ENCODE measurements around the gene TMTC3. TPM values are rescaled to one million over a fixed set of nuclear protein-coding genes. Genes with fewer than 3 reads are reported as not detected.

TMTC3 gene
- total and polyA plus RNA-seq, 2 of the 4 experiments (the other 2 are of a cell fraction) = 3.7 to 44.3 TPM

DNA sequence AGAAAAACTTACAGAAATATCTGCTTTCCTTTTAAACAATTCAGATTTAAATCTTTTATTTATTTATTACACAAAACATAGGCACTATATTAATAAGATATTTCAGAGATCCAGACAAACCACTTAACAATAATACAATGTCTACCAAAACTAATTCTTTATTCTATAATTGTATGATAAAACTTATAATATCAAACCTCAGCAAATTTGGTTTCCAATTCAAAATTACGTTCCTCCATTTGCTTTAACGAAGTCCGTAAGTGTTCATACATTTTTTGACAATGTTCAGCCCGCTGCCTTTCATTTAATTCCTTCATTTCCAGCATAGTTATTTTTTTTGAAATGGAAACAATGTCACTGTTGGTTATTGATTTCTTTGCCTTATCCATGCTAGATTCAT lies 48.5 kb upstream of the TMTC3 start:
- no peak overlapping the region for H3K9ac ChIP-seq (ENCODE audit: low read depth, low read length)
- H2BK20ac ChIP-seq (ENCODE audit: low read depth, low read length) = no peak overlapping the region
- no peak overlapping the region for H3K56ac ChIP-seq (ENCODE audit: extremely low read depth, insufficient read depth, low read length)
- no peak overlapping the region for H4K5ac ChIP-seq (ENCODE audit: low read depth, low read length)
- H2BK120ac ChIP-seq (ENCODE audit: low read depth, low read length) = no peak overlapping the region
- H3K4me3 ChIP-seq (ENCODE audit: insufficient read depth, low read depth, low read length) = no peak overlapping the region
- H2BK5ac ChIP-seq (ENCODE audit: low read depth, low read length, poor library complexity, severe bottlenecking) = no peak overlapping the region
- no CpG with 5 or more reads among the region's 4 CpGs for WGBS, 2 experiments (ENCODE audit: extremely low coverage in 2 of 2, insufficient read length in 1 of 2)
- H4K91ac ChIP-seq (ENCODE audit: insufficient read depth, low read depth, low read length) = no peak overlapping the region
- H4K8ac ChIP-seq (ENCODE audit: low read depth in 2 of 2, low read length in 2 of 2) = no peak overlapping the region
- no TSS peak for BruUV-seq (replicated peaks)
- H2AFZ ChIP-seq (replicated peaks; ENCODE audit: low read length, poor library complexity) = no peak overlapping the region
- ATAC-seq (ENCODE audit: low read depth) = no peak
- H2AK5ac ChIP-seq (ENCODE audit: low read depth, low read length) = no peak overlapping the region
- no peaks in the 10 kb centered on the region for H3K27me3 ChIP-seq (ENCODE audit: control insufficient read depth, insufficient read depth, low read length)
- H4K20me1 ChIP-seq (ENCODE audit: insufficient read depth, low read length) = no peaks in the 10 kb centered on the region
- intact Hi-C loops (cut with micrococcal nuclease) = no loop called here
- H3K36me3 ChIP-seq (ENCODE audit: control insufficient read depth, insufficient read depth, low read length) = peaks cover 12% of the 10 kb centered on the region
- no peaks in the 10 kb centered on the region for H3K9me1 ChIP-seq (ENCODE audit: insufficient read depth, low read length)
- no peak overlapping the region for H2AK9ac ChIP-seq (replicated peaks; ENCODE audit: low read depth, low read length, poor library complexity)
- no peak overlapping the region for H3K4me2 ChIP-seq (ENCODE audit: low read depth, low read length)
- H3K4me1 ChIP-seq (ENCODE audit: control insufficient read depth, insufficient read depth, low read length) = no peaks in the 10 kb centered on the region
- in situ Hi-C loops (cut with MboI; ENCODE audit: low sequenced_read_pairs) = no loop called here
- H3K14ac ChIP-seq (replicated peaks; ENCODE audit: low read depth, low read length) = no peak overlapping the region
- H3K18ac ChIP-seq (ENCODE audit: low read depth, low read length) = no peak overlapping the region
- POLR2A ChIA-PET (ENCODE audit: unreplicated experiment) = no interaction called here
- no peak overlapping the region for H3K23ac ChIP-seq (ENCODE audit: low read depth, low read length)
- dilution Hi-C loops (cut with HindIII; ENCODE audit: low sequenced_read_pairs, unreplicated experiment) = no loop called here
- H3K9me3 ChIP-seq (ENCODE audit: control insufficient read depth, insufficient read depth, low read length) = no peaks in the 10 kb centered on the region
- CTCF ChIA-PET = no interaction called here
- H3K27ac ChIP-seq (ENCODE audit: insufficient read depth, low read length) = no peak overlapping the region
- TF ChIP-seq NFE2L2 (IDR thresholded peaks at IDR 0.05; ENCODE audit: low read depth, low read length) = no peak
- TF ChIP-seq CTCF (conservative IDR thresholded peaks at IDR 0.05; ENCODE audit: low read depth, low read length) = no peak
- no peak for TF ChIP-seq MAFK (IDR thresholded peaks at IDR 0.05; ENCODE audit: low read depth, low read length)
- TF ChIP-seq RCOR1 (IDR thresholded peaks at IDR 0.05; ENCODE audit: insufficient replicate concordance, low read length) = no peak
- TF ChIP-seq POLR2A (IDR thresholded peaks at IDR 0.05; ENCODE audit: low read depth, low read length) = no peak
- TF ChIP-seq FOS (IDR thresholded peaks at IDR 0.05; ENCODE audit: low read depth, low read length) = no peak
- TF ChIP-seq MXI1 (IDR thresholded peaks at IDR 0.05; ENCODE audit: borderline replicate concordance, low read depth, low read length) = no peak
- no peak for TF ChIP-seq CEBPB (IDR thresholded peaks at IDR 0.05; ENCODE audit: low read depth, low read length)
- no peak for TF ChIP-seq ELK1 (IDR thresholded peaks at IDR 0.05; ENCODE audit: borderline replicate concordance, low read depth, low read length)
- TF ChIP-seq MAZ (IDR thresholded peaks at IDR 0.05; ENCODE audit: borderline replicate concordance, low read depth, low read length) = no peak
- TF ChIP-seq SMC3 (IDR thresholded peaks at IDR 0.05; ENCODE audit: low read depth, low read length) = no peak
- TF ChIP-seq RAD21 (IDR thresholded peaks at IDR 0.05; ENCODE audit: low read length) = no peak
- no peak for TF ChIP-seq USF2 (IDR thresholded peaks at IDR 0.05; ENCODE audit: low read depth, low read length)
- TF ChIP-seq CHD1 (IDR thresholded peaks at IDR 0.05; ENCODE audit: low read depth, low read length) = no peak
- TF ChIP-seq RFX5 (IDR thresholded peaks at IDR 0.05; ENCODE audit: low read depth, low read length) = no peak
- no peak for TF ChIP-seq BHLHE40 (IDR thresholded peaks at IDR 0.05; ENCODE audit: low read depth, low read length)
- H2BK15ac ChIP-seq (ENCODE audit: low read depth, low read length) = no peak overlapping the region
- no peak for DNase-seq
- H3K4ac ChIP-seq (ENCODE audit: low read depth, low read length) = no peak overlapping the region
- no peaks in the 10 kb centered on the region for H3K79me1 ChIP-seq (ENCODE audit: low read depth in 1 of 2, low read length in 2 of 2)

Data from IMR-90 (cell line).